ENCODE data around the gene PRKAG2.

PRKAG2 gene

GRCh38 chr7:151864081-151864480 is 12.8 kb downstream of the PRKAG2 start:
- DNase-seq: no peak

GRCh38 chr7:151863386-151864079 is 13.4 kb downstream of the PRKAG2 start:
- no peak for DNase-seq

- DNase-seq: no peak
These were observed 14.1 kb downstream of the PRKAG2 start for GRCh38 chr7:151862606-151863381.

- DNase-seq: no peak
These were observed 15.0 kb downstream of the PRKAG2 start for GRCh38 chr7:151861881-151862280.

GRCh38 chr7:151860771-151861170 is 16.1 kb downstream of the PRKAG2 start:
- no peak for DNase-seq

- DNase-seq: no peak
These were observed 16.8 kb downstream of the PRKAG2 start for GRCh38 chr7:151859948-151860685.

GRCh38 chr7:151859111-151859947 is 17.6 kb downstream of the PRKAG2 start:
- DNase-seq: no peak

- DNase-seq: no peak
These were observed 18.5 kb downstream of the PRKAG2 start for GRCh38 chr7:151858456-151858855.

- DNase-seq: no peak
These were observed 19.0 kb downstream of the PRKAG2 start for GRCh38 chr7:151857866-151858450.

GRCh38 chr7:151857412-151857811 is 19.5 kb downstream of the PRKAG2 start:
- DNase-seq: no peak

- no peak for DNase-seq
These were observed 20.4 kb downstream of the PRKAG2 start for GRCh38 chr7:151856516-151856915.

GRCh38 chr7:151856098-151856497 is 20.8 kb downstream of the PRKAG2 start:
- no peak for DNase-seq

- DNase-seq: no peak
These were observed 22.2 kb downstream of the PRKAG2 start for GRCh38 chr7:151854720-151855071.

GRCh38 chr7:151853896-151854719 is 22.8 kb downstream of the PRKAG2 start:
- DNase-seq: no peak

GRCh38 chr7:151852486-151853396 is 24.2 kb downstream of the PRKAG2 start:
- no peak for DNase-seq

- DNase-seq: no peak
These were observed 25.1 kb downstream of the PRKAG2 start for GRCh38 chr7:151851782-151852181.

GRCh38 chr7:151851145-151851751 is 25.7 kb downstream of the PRKAG2 start:
- DNase-seq: peak; percentile 14

- no peak for DNase-seq
These were observed 26.3 kb downstream of the PRKAG2 start for GRCh38 chr7:151850491-151851124.

GRCh38 chr7:151849879-151850260 is 27.0 kb downstream of the PRKAG2 start:
- DNase-seq: no peak
